Measurements from ENCODE around the gene ZNF737.
"Not testable (repeated sequence)": the region's sequence is repeated elsewhere in the genome, so short reads cannot be mapped to it uniquely, and the experiment has no call there.

Gene ZNF737

GRCh38 chr19:20565321-20566018, at the start of gene ZNF737:
ZNF737 (minus strand) TSS chr19:20565781; CDS start chr19:20565640, 141 bp downstream.
- DNase-seq = peak; percentile 41

DNA sequence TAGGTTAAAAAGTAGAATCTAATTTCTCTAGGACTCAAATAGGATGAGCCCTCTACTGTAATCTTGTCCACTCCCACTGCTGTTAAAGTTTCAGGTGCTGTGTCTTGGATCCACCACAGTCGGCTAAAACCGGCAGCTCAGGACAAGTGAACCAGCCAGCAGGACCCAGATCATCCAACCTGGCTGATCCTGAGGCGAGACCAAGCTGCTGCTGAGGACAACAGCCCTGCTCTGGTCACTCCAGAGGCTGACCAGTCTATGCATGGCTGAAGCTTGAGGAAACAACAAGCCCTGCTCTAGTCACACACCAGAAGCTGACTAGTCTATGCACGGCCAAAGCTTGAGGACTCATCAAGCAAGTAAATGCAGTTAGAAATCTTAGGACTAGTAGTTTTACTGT, 49.4 kb upstream of the ZNF737 start:
- DNase-seq = not testable (repeated sequence)

GRCh38 chr19:20612711-20613316, 47.2 kb upstream of the ZNF737 start:
- DNase-seq = no peak

- DNase-seq = no peak
Observed at GRCh38 chr19:20611866-20612265, 46.3 kb upstream of the ZNF737 start.

DNA sequence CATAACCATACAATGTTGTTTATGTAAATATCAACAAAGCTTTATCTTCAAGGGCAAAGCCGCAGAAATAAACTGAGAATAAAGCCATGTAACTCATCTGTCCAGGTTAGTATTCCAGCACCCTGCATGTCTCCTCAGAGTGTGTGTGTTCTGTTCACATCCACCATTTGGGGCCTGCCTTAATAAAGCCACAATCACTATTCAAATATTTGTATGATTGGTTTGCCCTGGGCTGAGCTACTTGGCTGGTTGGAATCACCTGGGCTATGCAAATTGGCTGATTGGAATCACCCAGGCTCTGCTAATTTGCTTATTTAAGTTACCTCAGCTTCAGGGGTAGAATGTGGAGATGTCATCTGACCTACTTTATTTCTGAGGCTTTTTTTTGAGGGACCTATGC, 42.4 kb upstream of the ZNF737 start:
- no peak for DNase-seq

GRCh38 chr19:20558571-20558970, 7.0 kb downstream of the ZNF737 start:
- no peak for DNase-seq

- DNase-seq = no peak
Observed at GRCh38 chr19:20558011-20558410, 7.6 kb downstream of the ZNF737 start.

- DNase-seq = not testable (repeated sequence)
Observed at GRCh38 chr19:20544667-20545333, 20.8 kb downstream of the ZNF737 start.

GRCh38 chr19:20530303-20530702, 35.3 kb downstream of the ZNF737 start:
- not testable (repeated sequence) for DNase-seq

DNA sequence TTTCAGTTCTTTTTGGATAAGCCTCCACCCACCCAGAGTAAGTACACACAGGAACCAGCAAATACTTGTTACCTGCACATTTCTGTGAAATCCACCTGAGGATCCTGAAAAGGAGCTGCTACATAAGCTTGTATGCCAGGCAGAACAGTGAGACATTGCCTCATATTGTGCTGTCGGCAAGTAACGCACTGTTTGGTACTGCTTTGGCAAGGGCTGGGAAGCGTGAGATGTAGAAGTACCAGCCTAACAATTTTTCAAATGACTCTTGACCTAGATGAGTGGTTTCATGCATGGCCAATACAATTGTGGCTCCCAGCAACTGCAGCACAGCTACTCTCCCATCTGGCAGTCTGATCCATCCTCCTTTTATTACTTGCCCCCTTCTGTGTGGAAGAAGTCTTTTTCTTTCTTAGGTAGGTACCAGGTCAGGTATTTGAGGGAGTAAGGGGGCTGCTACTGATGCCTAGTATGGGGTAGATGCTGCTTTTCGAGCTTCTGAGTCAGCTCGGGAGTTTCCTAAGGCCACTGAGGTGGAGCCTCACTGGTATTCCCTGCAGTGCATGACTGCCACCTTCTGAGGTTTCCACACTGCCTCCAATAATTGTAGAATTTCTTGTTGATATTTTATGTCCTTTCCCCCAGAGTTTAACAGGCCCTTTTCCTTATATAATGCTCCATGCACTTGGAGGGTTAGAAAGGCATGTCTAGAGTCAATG, 52.2 kb downstream of the ZNF737 start:
- no peak for DNase-seq

- DNase-seq = no peak
Observed at GRCh38 chr19:20503476-20503875, 62.1 kb downstream of the ZNF737 start.

Data from NCI-H345 (cell line).